Dedifferentiated amniotic fluid mesenchymal stem cell (primary cell): Measurements from ENCODE around the gene TSHR.
A peak's percentile ranks its signal among the peaks of the same experiment; 100 is the strongest.
"Not testable (repeated sequence)": the region's sequence is repeated elsewhere in the genome, so short reads cannot be mapped to it uniquely, and the experiment has no call there.

Source experiments
- DNase-seq: peaks from one replicate; pipeline ENCODE4 v3.0.0-alpha.2; 2016; ENCODE audit errors: extremely low spot score

The TSHR gene

GRCh38 chr14:80951491-80951890 lies 3.9 kb upstream of the TSHR start:
- DNase-seq: no peak

- DNase-seq: not testable (repeated sequence)
Observed at GRCh38 chr14:80953211-80953610, 2.2 kb upstream of the TSHR start.

- DNase-seq: peak; percentile 88
Observed at GRCh38 chr14:80954687-80955299, 628 bp upstream of the TSHR start.

- no peak for DNase-seq
Observed at GRCh38 chr14:80956102-80956501, 681 bp downstream of the TSHR start.

GRCh38 chr14:80956922-80957321 lies 1.5 kb downstream of the TSHR start:
- DNase-seq: no peak

GRCh38 chr14:80957613-80958012 lies 2.2 kb downstream of the TSHR start:
- no peak for DNase-seq

GRCh38 chr14:80958226-80958625 lies 2.8 kb downstream of the TSHR start:
- DNase-seq: no peak

- DNase-seq: no peak
Observed at GRCh38 chr14:80958939-80959338, 3.5 kb downstream of the TSHR start.

- DNase-seq: no peak
Observed at GRCh38 chr14:80959496-80959895, 4.1 kb downstream of the TSHR start.

- no peak for DNase-seq
Observed at GRCh38 chr14:80965037-80965436, 9.6 kb downstream of the TSHR start.

- no peak for DNase-seq
Observed at GRCh38 chr14:80973931-80974641, 18.7 kb downstream of the TSHR start.

- no peak for DNase-seq
Observed at GRCh38 chr14:80974679-80975078, 19.3 kb downstream of the TSHR start.

- no peak for DNase-seq
Observed at GRCh38 chr14:80977221-80977620, 21.8 kb downstream of the TSHR start.

- DNase-seq: no peak
Observed at GRCh38 chr14:80978403-80978802, 23.0 kb downstream of the TSHR start.

- no peak for DNase-seq
Observed at GRCh38 chr14:80979951-80980350, 24.5 kb downstream of the TSHR start.

- DNase-seq: no peak
Observed at GRCh38 chr14:80981156-80981555, 25.7 kb downstream of the TSHR start.

GRCh38 chr14:80981673-80982072 lies 26.3 kb downstream of the TSHR start:
- no peak for DNase-seq

GRCh38 chr14:80982711-80983110 lies 27.3 kb downstream of the TSHR start:
- no peak for DNase-seq

GRCh38 chr14:80987235-80988032 lies 32.0 kb downstream of the TSHR start:
- peak; percentile 36 for DNase-seq

GRCh38 chr14:80988192-80988591 lies 32.8 kb downstream of the TSHR start:
- DNase-seq: no peak

- DNase-seq: no peak
Observed at GRCh38 chr14:80988735-80989429, 33.5 kb downstream of the TSHR start.

GRCh38 chr14:80992580-80992979 lies 37.2 kb downstream of the TSHR start:
- no peak for DNase-seq
